ENCODE results near the gene SLC25A34.

Gene SLC25A34

GRCh38 chr1:15733218-15733725, 2.8 kb upstream of the SLC25A34 start:
- no peak for DNase-seq (ENCODE audit: low read depth)

GRCh38 chr1:15733726-15734226, 2.3 kb upstream of the SLC25A34 start:
- DNase-seq (ENCODE audit: low read depth), result no peak

DNA sequence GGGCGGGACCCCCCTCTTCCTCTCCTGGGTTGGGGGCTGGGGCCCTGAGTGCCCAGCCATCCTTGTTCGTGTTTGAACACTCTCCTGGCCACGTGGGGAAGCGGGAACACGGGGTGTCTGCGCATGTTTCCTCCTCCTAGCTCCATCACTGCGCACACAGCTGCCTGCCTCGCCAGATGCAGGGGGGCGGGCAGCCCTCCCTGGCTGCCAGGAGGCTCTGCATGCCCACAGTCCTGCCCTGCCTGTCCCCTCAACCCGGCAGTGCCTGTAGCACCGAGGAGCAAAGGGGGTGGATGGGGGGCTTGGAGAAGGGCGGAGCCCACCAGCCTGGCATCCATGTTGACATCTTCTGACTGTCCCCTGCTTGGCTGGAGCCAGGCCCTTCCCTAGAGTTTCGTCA, 1.8 kb upstream of the SLC25A34 start:
- no peak for DNase-seq (ENCODE audit: low read depth)

DNA sequence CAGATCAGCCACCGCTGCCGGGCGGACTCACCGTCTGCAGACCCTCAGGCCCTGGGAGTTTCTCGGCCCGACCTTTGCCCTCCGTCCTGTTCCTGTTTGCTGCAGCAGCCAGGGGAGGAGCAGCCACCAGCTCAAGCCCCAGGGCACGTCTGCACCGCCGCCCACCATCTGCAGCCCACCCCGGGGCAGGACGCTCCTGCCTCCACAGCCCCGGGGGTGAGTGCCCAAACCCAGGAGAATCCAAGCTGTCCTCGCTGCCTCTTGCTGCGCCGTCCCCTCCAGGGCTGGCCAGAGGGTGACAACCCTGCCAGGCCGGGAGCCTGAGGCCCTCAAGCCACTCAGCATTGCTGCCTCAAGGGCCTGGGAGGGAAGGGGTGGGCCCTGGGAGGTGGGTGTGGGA, 1.2 kb upstream of the SLC25A34 start:
- no peak for DNase-seq (ENCODE audit: low read depth)

- DNase-seq (ENCODE audit: low read depth), result no peak
Measured at GRCh38 chr1:15735304-15736037, 587 bp upstream of the SLC25A34 start.

- no peak for DNase-seq (ENCODE audit: low read depth)
Measured at GRCh38 chr1:15736892-15737261, 819 bp downstream of the SLC25A34 start.

DNA sequence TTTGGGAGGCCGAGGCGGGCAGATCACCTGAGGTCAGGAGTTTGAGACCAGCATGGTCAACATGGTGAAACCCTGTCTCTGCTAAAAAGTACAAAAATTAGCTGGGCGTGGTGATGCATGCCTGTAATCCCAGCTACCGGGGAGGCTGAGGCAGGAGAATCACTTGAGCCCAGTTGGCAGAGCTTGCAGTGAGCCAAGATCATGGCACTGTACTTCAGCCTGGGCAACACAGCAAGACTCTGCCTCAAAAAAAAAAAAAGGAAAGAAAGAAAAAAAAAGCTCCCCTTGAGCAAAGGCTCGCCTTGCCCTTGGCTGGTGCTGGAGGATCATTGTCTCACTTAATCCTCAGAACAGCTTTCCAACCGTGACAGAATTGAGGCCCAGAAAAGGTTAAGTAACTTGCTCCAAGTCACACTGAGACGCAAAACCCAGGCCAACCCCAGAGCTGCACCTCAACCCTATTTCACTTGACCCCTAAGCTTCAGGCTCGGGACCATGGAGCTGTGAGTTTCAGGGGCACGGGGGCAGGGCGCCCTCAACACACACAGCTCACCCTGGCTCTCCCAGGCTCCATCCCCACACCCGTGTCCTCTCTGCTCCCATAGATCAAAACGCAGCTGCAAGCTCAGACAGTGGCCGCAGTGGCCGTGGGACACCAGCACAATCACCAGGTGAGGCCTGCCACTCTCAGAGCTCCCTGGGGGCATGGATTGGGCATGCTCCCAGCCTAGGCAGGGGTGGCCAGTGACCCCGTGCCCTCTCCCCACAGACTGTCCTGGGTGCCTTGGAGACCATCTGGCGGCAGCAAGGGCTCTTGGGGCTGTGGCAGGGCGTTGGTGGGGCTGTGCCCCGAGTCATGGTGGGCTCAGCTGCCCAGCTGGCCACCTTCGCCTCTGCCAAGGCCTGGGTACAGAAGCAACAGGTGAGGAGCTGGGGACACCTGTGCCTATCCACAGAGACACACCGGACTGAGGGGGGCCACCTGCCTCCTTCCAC, 1.6 kb downstream of the SLC25A34 start:
- no peak for DNase-seq (ENCODE audit: low read depth)

GRCh38 chr1:15738416-15739113, 2.5 kb downstream of the SLC25A34 start:
- DNase-seq (ENCODE audit: low read depth), result no peak

DNA sequence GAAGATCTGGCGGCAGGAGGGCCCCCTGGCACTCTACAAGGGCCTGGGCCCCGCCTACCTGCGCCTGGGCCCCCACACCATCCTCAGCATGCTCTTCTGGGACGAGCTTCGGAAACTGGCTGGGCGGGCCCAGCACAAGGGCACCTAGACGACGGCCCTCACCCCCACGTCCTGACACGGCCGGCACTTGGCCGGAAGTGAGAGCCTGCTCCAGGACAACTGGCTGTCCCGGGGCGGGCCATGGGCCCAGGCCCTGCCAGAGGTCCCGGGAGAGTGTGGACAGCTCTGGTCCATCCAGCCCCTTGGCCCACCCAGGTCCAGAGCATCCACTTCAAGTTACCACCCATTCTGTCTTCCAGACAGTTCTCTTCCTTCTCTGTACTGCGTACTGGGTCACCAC, 3.2 kb downstream of the SLC25A34 start:
- DNase-seq (ENCODE audit: low read depth), result no peak

GRCh38 chr1:15739745-15740144, 3.7 kb downstream of the SLC25A34 start:
- DNase-seq (ENCODE audit: low read depth), result no peak

DNA sequence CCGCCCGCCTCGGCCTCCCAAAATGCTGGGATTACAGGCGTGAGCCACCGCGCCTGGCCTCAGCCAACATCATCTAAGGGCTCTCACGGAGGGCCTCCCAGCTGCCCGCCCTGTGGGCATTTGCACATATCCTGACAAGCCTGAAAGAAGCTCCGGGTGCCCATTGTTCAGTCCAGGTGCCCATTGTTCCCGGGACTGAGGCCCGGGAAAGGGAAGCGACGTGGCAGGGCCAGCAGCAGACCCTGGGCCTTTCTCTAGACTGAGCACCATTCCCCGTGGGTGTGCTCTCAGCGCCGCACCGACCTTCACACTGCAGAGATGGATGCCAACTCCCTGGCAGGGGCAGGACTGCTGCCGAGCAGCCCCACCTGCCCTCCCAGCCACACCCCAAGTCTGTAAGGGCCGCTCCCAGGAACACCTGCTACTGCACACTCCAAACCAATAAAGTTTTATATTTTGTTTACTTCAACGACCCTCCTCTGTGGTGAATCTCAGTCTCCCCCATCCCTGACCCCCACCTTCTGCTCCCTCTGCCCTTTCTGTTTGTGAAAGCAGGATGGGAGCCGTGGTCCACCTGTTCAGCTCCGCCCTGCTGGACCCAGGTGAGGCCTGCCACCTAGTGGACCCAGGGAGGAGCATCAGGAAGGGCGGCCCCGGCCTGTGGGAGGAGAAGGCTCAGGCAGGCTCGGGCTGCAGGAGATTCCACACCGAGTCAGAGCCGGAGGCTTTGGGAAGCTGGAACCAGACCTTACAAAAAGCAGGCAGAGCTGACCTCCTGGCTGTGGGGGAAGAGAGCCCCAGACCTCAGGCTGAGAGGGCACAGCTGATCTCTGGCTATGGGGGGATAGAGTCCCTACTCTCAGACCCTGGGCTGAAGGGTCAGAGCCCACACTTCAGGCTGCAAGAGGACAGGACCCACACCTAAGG, 5.1 kb downstream of the SLC25A34 start:
- peak; percentile 35 for DNase-seq (ENCODE audit: low read depth)

- no peak for DNase-seq (ENCODE audit: low read depth)
Measured at GRCh38 chr1:15742339-15742801, 6.3 kb downstream of the SLC25A34 start, which contains the start of gene TMEM82. TSS of gene TMEM82 (plus strand) at chr1:15742499. CDS start at chr1:15742560, 61 bp downstream.

GRCh38 chr1:15744122-15744679, 8.1 kb downstream of the SLC25A34 start:
- no peak for DNase-seq (ENCODE audit: low read depth)

- DNase-seq (ENCODE audit: low read depth), result no peak
Measured at GRCh38 chr1:15747378-15747777, 11.3 kb downstream of the SLC25A34 start.

DNA sequence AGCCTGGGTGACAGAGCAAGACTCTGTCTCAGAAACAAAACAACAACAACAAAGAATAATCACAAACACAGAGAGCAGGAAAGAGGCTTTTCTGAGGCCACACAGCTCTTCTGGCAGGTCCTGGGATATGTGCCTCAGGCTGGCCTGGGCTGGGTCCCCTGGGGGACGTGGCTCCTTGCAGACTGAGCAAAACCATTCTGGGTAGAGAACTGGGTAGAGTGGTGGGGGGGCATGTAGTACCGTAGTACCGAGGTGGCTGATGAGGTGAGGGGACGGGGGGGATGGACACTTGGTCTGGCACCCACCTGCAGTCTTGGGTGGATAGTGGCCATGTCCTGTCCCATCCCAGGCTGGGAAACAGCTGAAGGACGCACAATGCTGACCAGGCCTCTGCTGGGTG, 12.2 kb downstream of the SLC25A34 start:
- no peak for DNase-seq (ENCODE audit: low read depth)

DNA sequence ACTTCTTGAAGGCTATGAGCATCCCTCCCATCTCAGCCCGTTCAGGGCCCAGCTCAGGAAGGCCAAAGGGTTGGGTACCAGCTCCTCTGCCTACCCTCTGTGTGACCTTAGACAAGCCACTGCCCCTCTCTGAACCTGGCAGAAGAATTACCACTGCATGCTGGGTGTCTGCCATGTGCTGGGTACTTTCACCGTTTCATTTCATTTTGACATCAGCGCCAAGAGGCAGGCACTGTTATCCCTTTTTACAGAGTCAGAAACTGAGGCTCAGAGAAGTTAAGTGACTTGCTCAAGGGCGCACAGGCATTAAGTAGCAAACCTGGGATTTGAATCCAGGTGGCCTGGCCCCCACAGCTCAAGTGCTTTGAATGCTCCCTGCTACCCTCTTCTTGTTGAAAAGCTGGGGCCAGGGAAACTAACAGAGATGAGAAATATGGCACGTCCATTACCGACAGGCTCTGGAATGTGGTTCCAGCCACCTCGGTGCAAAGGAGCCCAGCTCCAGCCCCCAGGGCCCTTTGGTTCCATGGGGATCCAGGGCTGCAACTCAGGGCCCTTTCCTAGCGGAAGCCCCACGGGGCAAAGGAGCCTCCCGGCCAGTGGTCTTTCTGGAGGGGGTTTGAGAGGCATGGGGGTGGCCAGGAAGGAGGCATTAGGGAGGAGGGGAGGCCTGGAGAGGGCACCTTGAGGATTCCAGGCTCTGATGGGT, 12.8 kb downstream of the SLC25A34 start:
- DNase-seq (ENCODE audit: low read depth), result no peak

- no peak for DNase-seq (ENCODE audit: low read depth)
Measured at GRCh38 chr1:15749399-15750291, 13.6 kb downstream of the SLC25A34 start.

DNA sequence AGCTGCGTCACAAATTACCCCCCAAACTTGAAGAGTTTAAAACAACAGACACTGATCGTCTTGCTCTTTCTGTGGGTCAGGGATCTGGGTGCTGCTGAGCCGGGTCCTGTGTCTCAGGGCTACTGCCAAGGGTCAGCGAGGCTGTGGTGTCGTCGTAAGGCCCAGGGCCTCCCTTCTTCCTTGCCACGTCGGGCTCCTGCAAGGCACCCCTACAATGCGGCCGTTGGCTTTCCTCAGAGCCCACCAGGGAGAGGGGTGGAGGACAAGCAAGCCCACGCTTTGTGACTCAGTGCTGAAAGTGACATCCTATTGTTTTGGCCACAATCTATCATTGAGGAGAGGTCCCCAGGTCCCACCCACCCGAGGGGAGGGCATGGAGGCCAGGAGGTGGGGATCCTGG, 14.9 kb downstream of the SLC25A34 start:
- no peak for DNase-seq (ENCODE audit: low read depth)

GRCh38 chr1:15751717-15752116, 15.7 kb downstream of the SLC25A34 start:
- no peak for DNase-seq (ENCODE audit: low read depth)

All from stimulated activated CD8-positive, alpha-beta memory T cell treated with anti-CD3 and anti-CD28 coated beads, Interleukin-12 subunit alpha, Interleukin-12 subunit beta, amount 100 ng/mL, for 1 hour (primary cell).